Dermis microvascular lymphatic vessel endothelial cell (primary cell): ENCODE data around the gene CEND1. TPM values are rescaled to one million over a fixed set of nuclear protein-coding genes. Genes with fewer than 3 reads are reported as not detected.
A peak's percentile ranks its signal among the peaks of the same experiment; 100 is the strongest.

ENCODE experiments used
- DNase-seq, 2 donors: peaks; one replicate each; pipeline versions ENCODE4 v3.0.0 to v3.0.0-alpha.2; 2010; ENCODE audit warnings: low read depth in 2 of 2
- total RNA-seq: library from RNA; depleted of rRNA; stranded (reverse); fragments of >200 nt; gene quantifications from 2 replicates; pipeline ENCODE4 v1.2.1, GENCODE V29; 2014

The CEND1 gene
- total RNA-seq, 1 donor from 2014 or later = 0.13 TPM

DNA sequence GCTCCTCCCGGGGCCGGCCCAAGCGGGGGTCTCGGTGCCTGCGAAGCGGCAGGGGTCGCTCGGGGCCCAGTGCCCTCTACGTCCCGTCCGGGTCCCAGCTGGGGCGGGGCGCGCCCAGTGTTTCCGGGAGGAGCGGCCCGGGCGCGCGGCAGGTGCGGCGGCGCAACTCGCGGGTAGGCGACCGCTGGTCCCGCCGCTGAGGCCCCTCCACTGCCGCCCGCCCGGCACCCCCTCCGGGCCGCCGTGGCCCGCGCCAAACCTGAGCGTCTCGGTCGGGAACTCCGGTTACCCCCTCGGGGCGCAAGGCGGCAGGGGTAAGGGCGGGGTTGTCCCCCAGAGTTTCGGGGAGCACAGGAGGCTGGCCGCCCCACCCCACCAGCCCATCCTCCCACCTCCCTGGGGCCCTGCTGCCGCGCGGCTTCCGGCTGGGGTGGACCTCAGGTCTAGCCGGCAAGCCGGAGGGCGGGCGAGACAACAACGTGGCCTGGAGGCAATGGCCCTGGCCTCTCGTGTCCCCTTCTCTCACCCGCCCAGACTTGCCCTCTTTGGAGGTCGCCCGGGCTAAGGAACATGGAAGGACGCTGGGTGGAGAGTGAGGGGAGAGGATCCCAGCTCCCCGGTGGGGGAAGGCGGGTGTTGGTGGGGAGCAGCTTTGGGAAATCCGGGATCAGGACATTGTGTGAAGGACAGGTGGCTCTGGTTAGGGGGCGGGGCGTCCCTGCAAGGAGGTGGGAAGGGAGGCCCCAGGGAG is 37.4 kb upstream of the CEND1 start:
- DNase-seq = no peak

DNA sequence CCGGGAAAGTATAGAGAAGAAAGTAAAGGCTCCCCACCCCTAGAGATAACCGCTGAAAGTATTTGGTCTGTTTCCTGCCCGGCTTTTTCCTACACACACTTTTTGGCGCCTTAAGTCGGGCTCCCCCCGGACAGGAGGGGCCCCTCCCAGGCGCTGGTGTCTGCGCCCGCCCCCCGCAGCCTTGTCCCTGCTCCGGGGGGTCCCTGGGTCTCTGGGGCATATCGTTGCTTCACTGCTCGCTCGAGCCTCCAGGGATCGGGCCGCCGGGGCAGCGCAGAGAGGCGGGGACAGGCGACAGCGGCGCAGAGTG is 36.9 kb upstream of the CEND1 start:
- DNase-seq = no peak

GRCh38 chr11:826227-826621 is 36.3 kb upstream of the CEND1 start:
- DNase-seq = no peak

DNA sequence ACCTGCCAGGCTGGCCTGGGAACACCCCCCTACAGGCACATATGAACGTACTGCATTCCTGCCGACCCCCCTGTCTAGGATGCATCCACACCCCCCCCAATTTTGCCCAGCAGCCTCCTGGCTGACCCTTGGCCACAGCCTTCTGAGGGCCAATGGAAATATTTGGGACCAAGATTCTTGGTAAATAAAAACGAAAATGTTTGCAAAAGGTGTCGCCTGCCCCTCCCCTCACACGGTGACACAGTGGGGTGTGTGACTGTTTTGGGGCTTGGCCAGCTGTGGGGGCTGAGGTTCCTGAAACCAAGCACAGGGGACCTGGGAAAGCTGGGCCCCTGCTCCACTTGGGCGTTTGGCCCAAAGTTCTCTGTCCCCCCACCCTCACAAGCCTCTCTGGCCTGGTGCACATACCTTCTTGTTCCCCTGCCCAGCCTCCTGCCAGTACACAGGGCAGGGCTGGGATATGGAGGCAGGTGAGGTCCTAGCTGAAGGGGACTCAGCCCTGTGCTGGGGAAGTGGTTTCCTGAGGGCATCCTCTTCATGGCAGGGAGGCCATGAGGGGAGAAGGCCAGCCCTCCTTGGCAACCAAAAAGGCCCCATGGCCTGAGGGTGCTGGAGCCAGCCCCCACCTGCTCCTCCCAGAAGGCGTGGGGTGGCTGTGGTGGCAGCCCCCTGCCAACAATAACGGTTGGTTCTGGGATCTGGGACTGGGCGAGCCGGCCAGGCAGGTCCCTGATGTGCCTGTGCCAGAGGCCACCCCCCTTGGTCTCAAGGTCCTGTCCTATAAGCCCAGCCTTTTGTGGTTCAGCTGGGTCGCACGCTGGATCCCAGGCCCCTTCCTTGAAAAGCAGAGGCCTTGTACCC is 35.7 kb upstream of the CEND1 start:
- DNase-seq = no peak

GRCh38 chr11:824942-825341 is 35.1 kb upstream of the CEND1 start:
- DNase-seq = no peak

- DNase-seq = no peak
Measured at GRCh38 chr11:824292-824880, 34.5 kb upstream of the CEND1 start.

GRCh38 chr11:823441-824291 is 33.8 kb upstream of the CEND1 start:
- DNase-seq = no peak

GRCh38 chr11:821512-822371 is 31.9 kb upstream of the CEND1 start:
- no peak for DNase-seq

- peak in 1 of 2 donors; percentile 58 for DNase-seq
Measured at GRCh38 chr11:820655-821511, 31.0 kb upstream of the CEND1 start.

- DNase-seq = peak; percentile 85 to 90
Measured at GRCh38 chr11:819943-820649, 30.2 kb upstream of the CEND1 start.

GRCh38 chr11:819129-819931 is 29.4 kb upstream of the CEND1 start:
- DNase-seq = peak; percentile 67 to 91

DNA sequence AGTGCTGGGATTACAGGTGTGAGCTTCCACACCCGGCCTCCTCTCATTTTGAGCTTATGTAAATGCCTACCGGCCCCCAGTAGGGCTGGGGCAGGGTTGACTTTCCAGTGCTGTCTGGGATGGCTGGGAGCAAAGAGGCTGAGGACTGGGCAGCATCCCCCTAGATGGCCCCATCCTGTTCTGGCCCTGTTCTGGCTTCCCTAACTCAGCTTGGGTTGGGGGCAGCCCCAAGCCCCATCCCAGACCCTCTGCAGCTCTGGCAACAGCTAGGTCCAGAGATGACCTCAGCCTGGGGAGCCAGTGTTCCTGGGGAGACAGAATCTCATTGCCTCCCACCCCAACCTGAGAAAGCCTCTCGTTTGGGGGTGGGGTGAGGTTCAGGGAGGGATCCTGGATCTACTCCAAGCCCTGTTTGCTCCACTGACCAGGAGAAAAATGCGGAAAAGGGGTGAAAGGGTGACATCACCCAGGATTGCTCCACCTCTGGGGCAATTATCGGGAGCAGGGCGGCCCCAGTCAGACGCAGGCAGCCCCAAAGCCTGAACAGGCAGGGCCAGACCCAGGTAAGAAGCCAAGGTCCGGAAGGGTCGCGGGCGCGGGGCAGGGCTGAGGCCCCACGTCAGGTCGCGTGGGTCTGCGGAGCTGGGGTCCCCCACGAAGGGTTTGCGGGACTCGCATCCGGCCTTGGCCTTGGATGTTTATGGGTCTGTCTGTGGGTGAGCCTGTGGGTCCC is 28.7 kb upstream of the CEND1 start, which contains the start of gene PNPLA2:
Gene PNPLA2 (plus strand): TSS at position 519 of the 733 bp plus-strand sequence. CDS start 805 bp downstream, outside the sequence.
- DNase-seq = no peak

DNA sequence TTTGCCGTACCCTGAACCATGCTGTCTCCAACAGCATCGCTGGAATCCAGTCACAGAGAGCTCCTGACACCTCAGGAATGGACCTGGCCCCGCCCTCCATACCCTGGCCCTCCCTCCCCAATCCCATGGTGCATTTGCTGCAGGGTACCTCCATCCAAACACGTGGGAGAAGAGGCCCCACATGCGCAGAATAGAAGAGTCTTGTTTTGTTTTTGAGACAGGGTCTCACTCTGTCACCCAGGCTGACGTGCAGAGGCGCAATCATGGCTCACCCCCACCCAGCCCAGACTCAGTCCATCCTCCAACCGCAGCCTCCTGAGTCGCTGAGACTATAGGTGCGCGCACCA is 26.5 kb upstream of the CEND1 start:
- DNase-seq = no peak

GRCh38 chr11:815675-816432 is 26.0 kb upstream of the CEND1 start:
- no peak for DNase-seq

DNA sequence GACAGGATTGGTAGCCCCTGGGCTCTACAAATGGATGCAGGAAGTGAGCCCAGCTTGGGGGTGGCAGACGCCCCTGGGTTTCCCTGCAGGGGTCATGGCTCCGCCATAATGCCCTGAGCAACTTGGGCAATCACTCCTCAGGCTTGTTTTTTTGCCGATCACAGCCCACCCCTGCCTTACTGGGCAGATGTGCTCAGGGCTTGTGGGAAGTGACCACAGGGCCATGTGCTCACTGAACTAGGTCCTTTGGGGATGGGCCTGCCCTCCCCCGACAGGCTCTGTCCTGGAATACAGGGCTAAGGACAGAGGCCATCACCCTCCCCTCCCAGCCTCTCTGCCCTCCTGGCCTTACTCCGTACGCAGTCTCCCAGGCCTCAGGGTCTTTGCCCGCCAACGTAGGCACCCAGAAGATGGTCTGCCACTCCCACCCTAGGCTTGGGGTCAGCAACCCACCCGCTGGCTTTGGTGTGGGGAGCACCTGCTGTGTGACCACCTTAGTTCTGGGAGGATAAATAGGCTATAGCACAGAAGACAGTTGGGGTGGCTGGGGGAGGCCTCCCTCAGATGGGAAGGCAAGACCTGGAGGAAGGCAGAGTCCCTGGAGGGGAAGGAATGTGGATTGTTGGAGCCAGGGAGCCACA is 23.7 kb upstream of the CEND1 start:
- no peak for DNase-seq

DNA sequence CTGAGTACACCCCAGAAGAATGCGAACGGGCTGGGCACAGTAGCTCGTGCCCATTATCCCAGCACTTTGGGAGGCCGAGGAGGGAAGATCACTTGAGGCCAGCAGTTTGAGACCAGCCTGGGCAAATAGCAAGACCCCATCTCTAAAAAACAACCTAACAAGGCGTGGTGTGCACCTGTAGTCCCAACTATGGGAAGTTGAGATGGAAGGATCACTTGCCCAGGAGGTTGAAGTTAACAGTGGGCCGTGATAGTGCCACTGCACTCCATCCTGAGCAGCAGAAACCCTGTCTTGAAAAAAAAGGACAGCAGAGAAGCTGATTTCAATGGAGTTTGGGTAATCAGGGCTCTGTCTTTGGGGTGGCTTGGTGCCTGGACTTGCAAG is 23.2 kb upstream of the CEND1 start:
- no peak for DNase-seq
